Measurements from ENCODE around the gene NOG. TPM values are rescaled to one million over a fixed set of nuclear protein-coding genes. Genes with fewer than 3 reads are reported as not detected.

The NOG gene
- total and polyA plus RNA-seq, 2 experiments from 2014 or later, result 18.9 to 66.4 TPM

GRCh38 chr17:56593086-56593645 lies 333 bp upstream of the NOG start:
- no peak for TF ChIP-seq CTCF (IDR thresholded peaks at IDR 0.05; ENCODE audit: low read depth, low read length)
- Histone ChIP-seq H3K36me3 (no peaks in the 10 kb centered on the region), H3K4me1 (ENCODE audit: low read depth) (peaks cover 18% of the 10 kb centered on the region), H3K27ac (peak overlapping the region; percentile 84), H3K4me3 (peak overlapping the region; percentile 67), H3K9me3 (ENCODE audit: low read depth) (no peaks in the 10 kb centered on the region), H3K27me3 (no peaks in the 10 kb centered on the region)
- DNase-seq (ENCODE audit: low read depth in 1 of 2, low spot score in 1 of 2), result peak; percentile 12 to 81

- TF ChIP-seq CTCF (IDR thresholded peaks at IDR 0.05; ENCODE audit: low read depth, low read length), result no peak
- DNase-seq (ENCODE audit: low read depth in 1 of 2, low spot score in 1 of 2), result peak in 1 of 2 donors; percentile 50
- Histone ChIP-seq H3K27ac (peak overlapping the region; percentile 84), H3K9me3 (ENCODE audit: low read depth) (no peaks in the 10 kb centered on the region), H3K4me1 (ENCODE audit: low read depth) (peaks cover 18% of the 10 kb centered on the region), H3K36me3 (no peaks in the 10 kb centered on the region), H3K4me3 (peak overlapping the region; percentile 67), H3K27me3 (no peaks in the 10 kb centered on the region)
Measured at GRCh38 chr17:56594320-56595107, 1.0 kb downstream of the NOG start.

- no peaks in the 10 kb centered on the region for H3K27me3 ChIP-seq
- H3K27ac ChIP-seq, result peak overlapping the region; percentile 89
- no peaks in the 10 kb centered on the region for H3K36me3 ChIP-seq
- H3K9me3 ChIP-seq (ENCODE audit: low read depth), result no peaks in the 10 kb centered on the region
- H3K4me3 ChIP-seq, result peak overlapping the region; percentile 67
- no peak for DNase-seq (ENCODE audit: low read depth in 1 of 2, low spot score in 1 of 2)
- peaks cover 18% of the 10 kb centered on the region for H3K4me1 ChIP-seq (ENCODE audit: low read depth)
- TF ChIP-seq CTCF (IDR thresholded peaks at IDR 0.05; ENCODE audit: low read depth, low read length), result no peak
Measured at GRCh38 chr17:56595108-56595418, 1.6 kb downstream of the NOG start.

GRCh38 chr17:56595831-56596690 lies 2.6 kb downstream of the NOG start:
- Histone ChIP-seq H3K9me3 (ENCODE audit: low read depth) (no peaks in the 10 kb centered on the region), H3K27me3 (no peaks in the 10 kb centered on the region), H3K36me3 (no peaks in the 10 kb centered on the region), H3K27ac (peak overlapping the region; percentile 89), H3K4me3 (peak overlapping the region; percentile 67), H3K4me1 (ENCODE audit: low read depth) (peaks cover 18% of the 10 kb centered on the region)
- DNase-seq (ENCODE audit: low read depth in 1 of 2, low spot score in 1 of 2), result peak in 1 of 2 donors; percentile 91
- no peak for TF ChIP-seq CTCF (IDR thresholded peaks at IDR 0.05; ENCODE audit: low read depth, low read length)

GRCh38 chr17:56596691-56597494 lies 3.4 kb downstream of the NOG start:
- peak in 1 of 2 donors; percentile 85 for DNase-seq (ENCODE audit: low read depth in 1 of 2, low spot score in 1 of 2)
- Histone ChIP-seq H3K36me3 (no peaks in the 10 kb centered on the region), H3K4me3 (peak overlapping the region; percentile 67), H3K4me1 (ENCODE audit: low read depth) (peaks cover 15% of the 10 kb centered on the region), H3K27me3 (no peaks in the 10 kb centered on the region), H3K27ac (peak overlapping the region; percentile 89), H3K9me3 (ENCODE audit: low read depth) (no peaks in the 10 kb centered on the region)
- TF ChIP-seq CTCF (IDR thresholded peaks at IDR 0.05; ENCODE audit: low read depth, low read length), result no peak
